ENCODE results near the gene RNF187. TPM values are rescaled to one million over a fixed set of nuclear protein-coding genes. Genes with fewer than 3 reads are reported as not detected.
"Not testable (repeated sequence)": the region's sequence is repeated elsewhere in the genome, so short reads cannot be mapped to it uniquely, and the experiment has no call there.

The RNF187 gene
- total and polyA plus RNA-seq, 10 of the 15 experiments (the other 5 are each of a cell fraction or from before 2014, with no cell fraction given) = 2.6 to 116 (median 29.5) TPM

DNA sequence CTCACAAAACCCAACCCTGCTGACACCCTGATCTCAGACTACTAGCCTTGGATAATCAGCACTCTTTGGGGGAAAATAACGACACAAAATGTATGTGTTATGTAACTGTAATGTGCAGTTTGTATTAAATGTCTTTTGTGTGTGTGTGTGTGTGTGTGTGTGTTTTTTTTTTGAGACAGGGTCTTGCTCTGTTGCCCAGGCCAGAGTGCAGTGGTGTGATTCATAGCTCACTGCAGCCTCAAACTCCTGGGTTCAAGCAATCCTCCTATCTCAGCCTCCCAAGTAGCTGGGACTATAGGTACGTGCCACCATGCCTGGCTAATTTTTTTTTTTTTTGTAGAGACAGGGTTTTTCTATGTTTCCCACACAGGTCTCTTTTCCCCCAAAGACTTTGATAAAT lies 19.0 kb upstream of the RNF187 start:
- CTCF ChIA-PET; H3K4me2 ChIP-seq (ENCODE audit: control insufficient read depth, insufficient read depth); SMC1A ChIA-PET (ENCODE audit: uncharacterized antibody, unreplicated experiment); POLR2A ChIA-PET; DNase-seq (ENCODE audit: low read depth, low spot score); BruUV-seq (replicated peaks); H3K79me2 ChIP-seq (ENCODE audit: control insufficient read depth, insufficient read depth, low read length); H2AFZ ChIP-seq (ENCODE audit: control insufficient read depth, low read depth, low read length); H3K27me3 ChIP-seq (replicated peaks in 1 of 2; ENCODE audit: control insufficient read depth in 2 of 2, insufficient read depth in 2 of 2, low read length in 1 of 2); in situ Hi-C loops (cut with MboI); H3K4me1 ChIP-seq (ENCODE audit: control insufficient read depth, insufficient read depth, low read length); intact Hi-C loops (cut with micrococcal nuclease; ENCODE audit: unreplicated experiment); H3K9me3 ChIP-seq (replicated peaks; ENCODE audit: control insufficient read depth, insufficient read depth, low read length); H3K36me3 ChIP-seq (ENCODE audit: control insufficient read depth in 2 of 2, insufficient read depth in 2 of 2, low read length in 1 of 2); H3K4me3 ChIP-seq; ATAC-seq; H3K9ac ChIP-seq (ENCODE audit: control insufficient read depth, insufficient read depth, low read length); FAIRE-seq; RAD21 ChIA-PET (ENCODE audit: unreplicated experiment); H4K20me1 ChIP-seq (ENCODE audit: control insufficient read depth, insufficient read depth); H3K27ac ChIP-seq (ENCODE audit: control insufficient read depth, insufficient read depth): not testable (repeated sequence)
- WGBS (ENCODE audit: insufficient coverage, insufficient replicate concordance, low lambda C conversion rate, missing lambda C conversion rate) = 33% methylated on average over 2 of the region's 2 CpGs

DNA sequence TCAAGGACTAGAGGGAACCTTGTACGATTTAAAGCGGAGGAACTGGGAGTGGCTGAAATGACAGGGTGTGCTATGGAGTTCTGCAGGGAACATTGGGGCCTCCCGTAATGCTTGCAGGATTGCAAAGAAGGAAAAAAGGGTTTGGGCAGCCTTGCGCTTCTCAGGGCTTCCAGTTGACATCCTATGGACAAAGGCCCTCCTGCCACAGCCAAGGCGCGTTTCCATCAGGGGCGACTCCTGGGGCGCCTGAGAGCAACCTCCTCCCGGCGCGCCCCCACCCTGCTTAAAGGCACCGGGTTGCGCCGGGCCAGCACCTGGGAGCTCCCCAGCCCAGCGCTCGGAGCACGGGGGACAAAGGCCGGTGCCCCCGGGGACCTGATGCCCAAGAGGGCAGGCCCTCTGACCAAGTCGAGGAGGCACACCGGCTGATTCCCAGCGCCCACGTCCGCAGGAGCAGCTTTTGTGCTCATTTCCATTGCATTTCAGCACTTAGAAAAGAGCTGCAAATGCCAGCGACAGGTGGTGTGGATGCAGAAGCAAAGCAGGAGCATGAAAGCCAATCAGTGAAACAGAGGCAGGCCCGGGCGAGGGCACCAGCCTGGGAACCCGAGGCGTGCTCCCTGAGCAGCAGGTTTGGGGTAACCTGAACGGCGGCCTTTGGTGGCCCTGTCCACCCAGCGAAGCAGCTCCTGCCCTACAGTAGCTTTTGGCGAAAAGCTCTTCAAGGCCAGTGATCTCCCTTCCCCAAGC lies 17.6 kb upstream of the RNF187 start:
- no peaks in the 10 kb centered on the region for H4K20me1 ChIP-seq (ENCODE audit: control insufficient read depth, insufficient read depth)
- ChIA-PET SMC1A (ENCODE audit: uncharacterized antibody, unreplicated experiment) (no interaction called here), POLR2A (no interaction called here), CTCF (no interaction called here), RAD21 (ENCODE audit: unreplicated experiment) (no interaction called here)
- no peaks in the 10 kb centered on the region for H3K9me3 ChIP-seq (replicated peaks; ENCODE audit: control insufficient read depth, insufficient read depth, low read length)
- BruUV-seq (replicated peaks) = no TSS peak
- ATAC-seq = no peak
- peaks cover 5% of the 10 kb centered on the region; the same call in 1 of the 2 replicates for H3K4me1 ChIP-seq (ENCODE audit: control insufficient read depth, insufficient read depth, low read length)
- no peak overlapping the region for H2AFZ ChIP-seq (ENCODE audit: control insufficient read depth, low read depth, low read length)
- FAIRE-seq = no peak
- no peak for DNase-seq (ENCODE audit: low read depth, low spot score)
- H3K9ac ChIP-seq (ENCODE audit: control insufficient read depth, insufficient read depth, low read length) = no peak overlapping the region
- no peak overlapping the region for H3K4me3 ChIP-seq
- no peaks in the 10 kb centered on the region for H3K79me2 ChIP-seq (ENCODE audit: control insufficient read depth, insufficient read depth, low read length)
- H3K4me2 ChIP-seq (ENCODE audit: control insufficient read depth, insufficient read depth) = no peak overlapping the region
- intact Hi-C loops (cut with micrococcal nuclease; ENCODE audit: unreplicated experiment) = no loop called here
- TF ChIP-seq PML (IDR thresholded peaks at IDR 0.05; ENCODE audit: low read length) (no peak), MEF2A (IDR thresholded peaks at IDR 0.05; ENCODE audit: insufficient read depth, low read depth, low read length) (no peak), BACH1 (IDR thresholded peaks at IDR 0.05; ENCODE audit: borderline replicate concordance) (no peak), ZNF217 (IDR thresholded peaks at IDR 0.05) (no peak), SP1 (IDR thresholded peaks at IDR 0.05; ENCODE audit: low read depth, low read length) (no peak), NFYB (IDR thresholded peaks at IDR 0.05; ENCODE audit: insufficient read depth, low read depth, low read length) (no peak)
- TF ChIP-seq, protein P1, sequence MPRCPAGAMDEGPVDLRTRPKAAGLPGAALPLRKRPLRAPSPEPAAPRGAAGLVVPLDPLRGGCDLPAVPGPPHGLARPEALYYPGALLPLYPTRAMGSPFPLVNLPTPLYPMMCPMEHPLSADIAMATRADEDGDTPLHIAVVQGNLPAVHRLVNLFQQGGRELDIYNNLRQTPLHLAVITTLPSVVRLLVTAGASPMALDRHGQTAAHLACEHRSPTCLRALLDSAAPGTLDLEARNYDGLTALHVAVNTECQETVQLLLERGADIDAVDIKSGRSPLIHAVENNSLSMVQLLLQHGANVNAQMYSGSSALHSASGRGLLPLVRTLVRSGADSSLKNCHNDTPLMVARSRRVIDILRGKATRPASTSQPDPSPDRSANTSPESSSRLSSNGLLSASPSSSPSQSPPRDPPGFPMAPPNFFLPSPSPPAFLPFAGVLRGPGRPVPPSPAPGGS (IDR thresholded peaks at IDR 0.05; ENCODE audit: borderline replicate concordance, insufficient read depth, low read depth, low read length, poor library complexity, severe bottlenecking) = no peak
- no peak overlapping the region for H3K27ac ChIP-seq (ENCODE audit: control insufficient read depth, insufficient read depth)
- peaks cover 0 to 3% of the 10 kb centered on the region in 2 experiments; a peak in 2 of 4 replicates for H3K27me3 ChIP-seq (replicated peaks in 1 of 2; ENCODE audit: control insufficient read depth in 2 of 2, insufficient read depth in 2 of 2, low read length in 1 of 2)
- in situ Hi-C loops (cut with MboI) = no loop called here
- no peaks in the 10 kb centered on the region for H3K36me3 ChIP-seq (ENCODE audit: control insufficient read depth in 2 of 2, insufficient read depth in 2 of 2, low read length in 1 of 2)
- WGBS (ENCODE audit: insufficient coverage, insufficient replicate concordance, low lambda C conversion rate, missing lambda C conversion rate) = 39% methylated on average over 33 of the region's 33 CpGs
